ENCODE measurements around the gene ATG5. TPM values are rescaled to one million over a fixed set of nuclear protein-coding genes. Genes with fewer than 3 reads are reported as not detected.

The ATG5 gene
- total RNA-seq, 1 donor from 2014 or later, result 39.3 TPM

- H3K4me1 Mint-ChIP-seq (ENCODE audit: low read depth, unreplicated experiment), result peaks cover 12% of the 10 kb centered on the region
- peak overlapping the region; percentile 86 for H2AFZ ChIP-seq (ENCODE audit: low read depth, low read length)
These were observed 729 bp downstream of the ATG5 start for GRCh38 chr6:106324726-106325335.

DNA sequence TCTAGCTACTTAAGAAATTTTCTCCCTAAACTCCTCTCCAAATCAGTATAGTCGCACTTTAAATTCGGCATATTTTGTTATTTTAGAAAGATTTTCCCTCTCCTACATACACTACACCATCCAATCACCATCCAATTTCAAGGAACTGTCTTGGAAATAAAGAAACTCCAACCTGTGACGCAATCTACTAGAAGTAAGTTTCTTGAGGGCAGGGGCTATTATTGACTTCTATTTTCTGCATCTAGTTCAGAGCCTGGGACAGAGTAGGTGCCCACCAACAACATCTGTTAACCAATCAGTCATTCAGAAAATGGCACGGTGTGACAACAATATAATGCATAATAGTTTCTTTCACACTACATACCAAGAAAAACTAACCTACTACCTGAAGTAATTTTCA is 3.6 kb downstream of the ATG5 start:
- Mint-ChIP-seq H3K27ac (ENCODE audit: unreplicated experiment) (no peak overlapping the region), H3K27me3 (ENCODE audit: low read depth, unreplicated experiment) (no peaks in the 10 kb centered on the region), H3K9me3 (ENCODE audit: unreplicated experiment) (no peaks in the 10 kb centered on the region), H3K4me1 (ENCODE audit: low read depth, unreplicated experiment) (peaks cover 15% of the 10 kb centered on the region), H3K36me3 (ENCODE audit: low read depth, unreplicated experiment) (no peaks in the 10 kb centered on the region), H3K4me3 (ENCODE audit: unreplicated experiment) (no peak overlapping the region)
- Histone ChIP-seq H3K4me3 (ENCODE audit: insufficient read depth, low read depth, low read length) (no peak overlapping the region), H3K27ac (ENCODE audit: low read depth, low read length) (no peak overlapping the region), H3K4me1 (ENCODE audit: insufficient read depth, low read length) (peaks cover 10% of the 10 kb centered on the region), H3K27me3 (ENCODE audit: insufficient read depth, low read length) (no peaks in the 10 kb centered on the region), H3K79me2 (ENCODE audit: insufficient read depth, low read length) (peaks cover 83% of the 10 kb centered on the region), H3K9me3 (ENCODE audit: insufficient read depth, low read depth, low read length) (no peaks in the 10 kb centered on the region), H2AFZ (ENCODE audit: low read depth, low read length) (no peak overlapping the region), H4K20me1 (ENCODE audit: insufficient read depth, low read length) (peaks cover 40% of the 10 kb centered on the region), H3K9ac (ENCODE audit: low read length) (no peak overlapping the region), H3K36me3 (ENCODE audit: insufficient read depth, low read length) (no peaks in the 10 kb centered on the region), H3K4me2 (ENCODE audit: low read length) (no peak overlapping the region)
- DNase-seq (ENCODE audit: low read depth) (no peak), FAIRE-seq (no peak)
- TF ChIP-seq, protein P1, sequence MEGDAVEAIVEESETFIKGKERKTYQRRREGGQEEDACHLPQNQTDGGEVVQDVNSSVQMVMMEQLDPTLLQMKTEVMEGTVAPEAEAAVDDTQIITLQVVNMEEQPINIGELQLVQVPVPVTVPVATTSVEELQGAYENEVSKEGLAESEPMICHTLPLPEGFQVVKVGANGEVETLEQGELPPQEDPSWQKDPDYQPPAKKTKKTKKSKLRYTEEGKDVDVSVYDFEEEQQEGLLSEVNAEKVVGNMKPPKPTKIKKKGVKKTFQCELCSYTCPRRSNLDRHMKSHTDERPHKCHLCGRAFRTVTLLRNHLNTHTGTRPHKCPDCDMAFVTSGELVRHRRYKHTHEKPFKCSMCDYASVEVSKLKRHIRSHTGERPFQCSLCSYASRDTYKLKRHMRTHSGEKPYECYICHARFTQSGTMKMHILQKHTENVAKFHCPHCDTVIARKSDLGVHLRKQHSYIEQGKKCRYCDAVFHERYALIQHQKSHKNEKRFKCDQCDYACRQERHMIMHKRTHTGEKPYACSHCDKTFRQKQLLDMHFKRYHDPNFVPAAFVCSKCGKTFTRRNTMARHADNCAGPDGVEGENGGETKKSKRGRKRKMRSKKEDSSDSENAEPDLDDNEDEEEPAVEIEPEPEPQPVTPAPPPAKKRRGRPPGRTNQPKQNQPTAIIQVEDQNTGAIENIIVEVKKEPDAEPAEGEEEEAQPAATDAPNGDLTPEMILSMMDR (IDR thresholded peaks at IDR 0.05; ENCODE audit: insufficient read depth, low read depth, low read length), result no peak
- no peak for TF ChIP-seq EZH2 (IDR thresholded peaks at IDR 0.05; ENCODE audit: insufficient read depth, low read length)

More at GRCh38 chr6:106324726-106325335, 729 bp downstream of the ATG5 start:
- Histone ChIP-seq H3K27ac (ENCODE audit: low read depth, low read length) (peak overlapping the region; percentile 86), H3K4me2 (ENCODE audit: low read length) (peak overlapping the region; percentile 94), H3K79me2 (ENCODE audit: insufficient read depth, low read length) (peaks cover 55% of the 10 kb centered on the region), H3K27me3 (ENCODE audit: insufficient read depth, low read length) (peaks cover 3% of the 10 kb centered on the region), H3K4me3 (ENCODE audit: insufficient read depth, low read depth, low read length) (peak overlapping the region; percentile 95), H3K36me3 (ENCODE audit: insufficient read depth, low read length) (no peaks in the 10 kb centered on the region), H3K9me3 (ENCODE audit: insufficient read depth, low read depth, low read length) (no peaks in the 10 kb centered on the region), H3K4me1 (ENCODE audit: insufficient read depth, low read length) (peaks cover 10% of the 10 kb centered on the region), H3K9ac (ENCODE audit: low read length) (peak overlapping the region; percentile 94), H4K20me1 (ENCODE audit: insufficient read depth, low read length) (peaks cover 27% of the 10 kb centered on the region)
- Mint-ChIP-seq H3K4me3 (ENCODE audit: unreplicated experiment) (peak overlapping the region; percentile 94), H3K27ac (ENCODE audit: unreplicated experiment) (peak overlapping the region; percentile 93), H3K36me3 (ENCODE audit: low read depth, unreplicated experiment) (no peaks in the 10 kb centered on the region), H3K9me3 (ENCODE audit: unreplicated experiment) (no peaks in the 10 kb centered on the region), H3K27me3 (ENCODE audit: low read depth, unreplicated experiment) (no peaks in the 10 kb centered on the region)
- no peak for FAIRE-seq
- DNase-seq (ENCODE audit: low read depth), result peak; percentile 9
- TF ChIP-seq EZH2 (IDR thresholded peaks at IDR 0.05; ENCODE audit: insufficient read depth, low read length), result no peak
- TF ChIP-seq, protein P1 (IDR thresholded peaks at IDR 0.05; ENCODE audit: insufficient read depth, low read depth, low read length), result no peak

GRCh38 chr6:106318851-106319250 is 6.7 kb downstream of the ATG5 start:
- Histone ChIP-seq H4K20me1 (ENCODE audit: insufficient read depth, low read length) (peaks cover 42% of the 10 kb centered on the region), H3K79me2 (ENCODE audit: insufficient read depth, low read length) (peaks cover 89% of the 10 kb centered on the region), H3K9me3 (ENCODE audit: insufficient read depth, low read depth, low read length) (no peaks in the 10 kb centered on the region), H3K4me2 (ENCODE audit: low read length) (no peak overlapping the region), H3K4me3 (ENCODE audit: insufficient read depth, low read depth, low read length) (no peak overlapping the region), H2AFZ (ENCODE audit: low read depth, low read length) (no peak overlapping the region), H3K27ac (ENCODE audit: low read depth, low read length) (no peak overlapping the region), H3K27me3 (ENCODE audit: insufficient read depth, low read length) (no peaks in the 10 kb centered on the region), H3K4me1 (ENCODE audit: insufficient read depth, low read length) (no peaks in the 10 kb centered on the region), H3K9ac (ENCODE audit: low read length) (no peak overlapping the region), H3K36me3 (ENCODE audit: insufficient read depth, low read length) (peaks cover 9% of the 10 kb centered on the region)
- Mint-ChIP-seq H3K27ac (ENCODE audit: unreplicated experiment) (no peak overlapping the region), H3K4me3 (ENCODE audit: unreplicated experiment) (no peak overlapping the region), H3K4me1 (ENCODE audit: low read depth, unreplicated experiment) (peaks cover 20% of the 10 kb centered on the region), H3K36me3 (ENCODE audit: low read depth, unreplicated experiment) (no peaks in the 10 kb centered on the region), H3K9me3 (ENCODE audit: unreplicated experiment) (no peaks in the 10 kb centered on the region), H3K27me3 (ENCODE audit: low read depth, unreplicated experiment) (no peaks in the 10 kb centered on the region)
- FAIRE-seq (no peak), DNase-seq (ENCODE audit: low read depth) (no peak)
- TF ChIP-seq, protein P1 (IDR thresholded peaks at IDR 0.05; ENCODE audit: insufficient read depth, low read depth, low read length), result no peak
- TF ChIP-seq EZH2 (IDR thresholded peaks at IDR 0.05; ENCODE audit: insufficient read depth, low read length), result no peak
